ENCODE data around the gene HS6ST1.

DNA sequence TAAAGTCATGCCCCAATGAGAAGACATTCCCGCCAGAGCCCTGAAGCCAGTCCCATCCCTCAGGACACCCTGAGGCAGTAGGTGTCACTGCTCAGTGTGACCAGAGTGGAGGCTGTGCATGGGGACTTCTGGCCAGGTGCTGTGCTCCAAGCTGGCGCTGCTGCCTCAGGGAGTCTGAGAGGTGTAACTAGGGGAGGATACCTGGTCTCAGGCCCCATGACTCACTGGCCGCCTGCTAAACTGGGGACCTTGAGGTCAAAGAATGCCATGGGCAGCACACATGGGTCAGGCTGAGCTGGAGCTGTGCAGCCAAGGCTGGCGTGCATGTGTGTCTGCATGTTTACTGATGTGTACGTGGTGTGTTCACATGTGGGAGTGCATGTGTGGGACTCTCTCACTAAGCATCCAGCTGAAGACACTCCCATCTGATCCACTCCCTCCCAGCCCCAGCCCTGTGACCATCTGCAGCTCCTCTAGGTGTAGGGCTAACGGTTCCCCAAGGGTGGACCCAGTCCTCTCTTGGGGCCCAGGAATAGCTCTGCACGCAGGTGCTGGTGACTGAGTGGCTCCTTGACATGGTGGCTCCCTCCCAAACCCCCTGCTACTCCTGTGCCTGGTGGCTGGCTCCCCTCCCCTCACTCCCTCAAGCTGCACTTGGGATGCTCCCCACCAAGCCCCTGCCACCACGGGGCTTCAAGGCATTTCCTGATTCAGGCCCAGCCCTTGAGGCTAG is 16.5 kb downstream of the HS6ST1 start:
- no peak for TF ChIP-seq POLR2A (IDR thresholded peaks at IDR 0.05)
- TF ChIP-seq CTCF (IDR thresholded peaks at IDR 0.05), result no peak

All from right lobe of liver (tissue), 4 donors.